ENCODE measurements around the gene GSTA3. TPM values are rescaled to one million over a fixed set of nuclear protein-coding genes. Genes with fewer than 3 reads are reported as not detected.

GSTA3 gene
- total RNA-seq, 1 donor, result not detected

DNA sequence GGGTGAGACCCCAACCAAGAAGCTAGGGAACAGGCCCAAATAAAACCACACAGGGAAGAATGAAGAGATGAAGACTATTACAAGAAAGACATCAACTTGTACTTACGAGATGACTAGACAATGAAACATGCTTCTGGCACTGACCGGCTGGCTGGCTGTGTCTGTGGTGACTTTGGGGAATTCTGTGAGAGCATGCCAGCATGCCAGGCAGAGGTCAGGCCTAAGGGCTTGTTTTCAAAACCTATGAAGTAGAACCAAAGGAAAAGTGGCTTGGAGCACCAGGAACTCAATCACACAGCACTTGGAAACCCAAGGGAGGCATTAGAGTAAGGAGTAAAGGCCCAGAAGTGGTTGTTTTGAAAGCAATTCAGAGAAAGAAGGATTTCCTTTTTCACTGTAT, 28.4 kb upstream of the GSTA3 start:
- no peak for DNase-seq (ENCODE audit: low read depth)
- no peak overlapping the region for H3K4me3 ChIP-seq (ENCODE audit: low read depth, low read length)
- TF ChIP-seq, protein P1, sequence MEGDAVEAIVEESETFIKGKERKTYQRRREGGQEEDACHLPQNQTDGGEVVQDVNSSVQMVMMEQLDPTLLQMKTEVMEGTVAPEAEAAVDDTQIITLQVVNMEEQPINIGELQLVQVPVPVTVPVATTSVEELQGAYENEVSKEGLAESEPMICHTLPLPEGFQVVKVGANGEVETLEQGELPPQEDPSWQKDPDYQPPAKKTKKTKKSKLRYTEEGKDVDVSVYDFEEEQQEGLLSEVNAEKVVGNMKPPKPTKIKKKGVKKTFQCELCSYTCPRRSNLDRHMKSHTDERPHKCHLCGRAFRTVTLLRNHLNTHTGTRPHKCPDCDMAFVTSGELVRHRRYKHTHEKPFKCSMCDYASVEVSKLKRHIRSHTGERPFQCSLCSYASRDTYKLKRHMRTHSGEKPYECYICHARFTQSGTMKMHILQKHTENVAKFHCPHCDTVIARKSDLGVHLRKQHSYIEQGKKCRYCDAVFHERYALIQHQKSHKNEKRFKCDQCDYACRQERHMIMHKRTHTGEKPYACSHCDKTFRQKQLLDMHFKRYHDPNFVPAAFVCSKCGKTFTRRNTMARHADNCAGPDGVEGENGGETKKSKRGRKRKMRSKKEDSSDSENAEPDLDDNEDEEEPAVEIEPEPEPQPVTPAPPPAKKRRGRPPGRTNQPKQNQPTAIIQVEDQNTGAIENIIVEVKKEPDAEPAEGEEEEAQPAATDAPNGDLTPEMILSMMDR (IDR thresholded peaks at IDR 0.05; ENCODE audit: insufficient read depth, low read depth, low read length), result no peak

DNA sequence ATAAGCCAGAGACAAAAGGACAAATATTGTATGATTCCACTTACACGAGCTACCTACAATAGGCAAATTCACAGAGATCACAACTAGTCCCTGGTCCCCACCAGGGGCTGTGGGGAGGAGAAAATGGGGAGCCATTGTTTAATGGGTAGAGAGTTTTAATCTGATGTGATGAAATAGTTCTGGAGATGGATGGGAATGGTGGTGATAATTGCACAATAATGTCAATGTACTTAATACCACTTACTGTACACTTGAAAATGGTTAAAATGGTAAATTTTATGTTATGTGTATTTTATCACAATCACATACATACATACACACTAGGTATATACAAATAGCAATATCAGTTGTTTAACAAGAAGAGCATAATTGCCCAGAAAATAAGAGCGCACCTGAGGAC, 24.3 kb upstream of the GSTA3 start:
- DNase-seq (ENCODE audit: low read depth), result no peak
- no peak overlapping the region for H3K4me3 ChIP-seq (ENCODE audit: low read depth, low read length)
- TF ChIP-seq, protein P1 (IDR thresholded peaks at IDR 0.05; ENCODE audit: insufficient read depth, low read depth, low read length), result no peak

DNA sequence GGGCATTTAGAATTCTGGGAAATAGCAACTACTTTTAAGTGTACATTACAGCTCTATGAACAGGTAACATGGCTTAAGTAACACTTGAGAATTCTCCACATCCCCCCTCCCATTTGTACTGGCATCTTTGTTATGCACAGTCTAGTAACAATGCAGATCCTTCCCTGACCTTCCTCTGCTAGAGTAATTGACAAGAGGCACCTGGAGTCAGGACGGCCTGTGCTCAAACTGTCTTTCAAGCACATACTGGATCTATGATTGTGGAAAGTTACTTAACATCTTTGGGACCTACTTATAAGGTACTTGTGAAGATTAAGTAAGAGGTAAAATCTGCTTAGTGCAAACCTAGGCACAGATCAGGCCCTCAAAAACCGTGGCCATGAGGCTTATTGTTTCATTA, 21.9 kb upstream of the GSTA3 start:
- TF ChIP-seq, protein P1 (IDR thresholded peaks at IDR 0.05; ENCODE audit: insufficient read depth, low read depth, low read length), result no peak
- no peak for DNase-seq (ENCODE audit: low read depth)
- H3K4me3 ChIP-seq (ENCODE audit: low read depth, low read length), result no peak overlapping the region

DNA sequence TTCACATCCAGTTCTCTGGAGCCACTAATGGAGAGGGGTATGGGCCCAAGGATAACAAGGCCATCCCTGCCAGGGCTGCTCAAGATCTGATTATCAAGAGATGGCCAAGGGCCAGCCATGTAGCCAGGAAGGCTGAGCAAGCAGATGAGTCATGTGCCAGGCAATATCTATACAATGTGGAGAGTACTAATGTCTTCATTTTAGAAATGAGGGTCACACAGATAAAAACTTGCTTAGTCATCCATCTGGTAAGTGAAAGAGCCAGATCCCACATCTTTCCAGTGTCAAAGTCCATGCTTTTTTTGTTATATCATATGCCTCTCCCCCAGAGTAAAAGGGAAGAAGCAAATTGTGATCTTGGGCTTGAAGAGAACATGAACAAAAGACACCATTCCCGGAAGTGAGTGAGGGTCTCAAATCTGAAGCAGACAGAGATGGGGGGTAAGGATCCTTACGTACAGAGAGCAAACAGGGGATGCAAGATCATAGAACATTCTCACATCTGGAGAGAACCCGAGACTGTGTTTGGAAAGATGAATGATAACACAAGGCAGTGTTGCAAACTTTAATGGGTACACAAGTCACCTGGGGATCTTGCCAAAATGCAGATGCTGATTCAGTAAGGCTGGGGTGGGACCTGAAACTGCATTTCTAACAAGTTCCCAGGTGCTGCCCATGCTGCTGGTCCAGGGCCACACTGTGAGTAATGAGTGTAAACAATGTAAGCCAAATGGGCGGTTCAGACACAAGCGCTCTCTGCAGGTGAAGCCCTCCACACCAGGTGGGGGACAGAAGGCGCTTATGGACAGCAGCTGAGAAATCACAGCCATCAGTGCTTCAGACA, 20.0 kb upstream of the GSTA3 start:
- TF ChIP-seq, protein P1 (IDR thresholded peaks at IDR 0.05; ENCODE audit: insufficient read depth, low read depth, low read length), result no peak
- peak; percentile 79 for DNase-seq (ENCODE audit: low read depth)
- H3K4me3 ChIP-seq (ENCODE audit: low read depth, low read length), result no peak overlapping the region

DNA sequence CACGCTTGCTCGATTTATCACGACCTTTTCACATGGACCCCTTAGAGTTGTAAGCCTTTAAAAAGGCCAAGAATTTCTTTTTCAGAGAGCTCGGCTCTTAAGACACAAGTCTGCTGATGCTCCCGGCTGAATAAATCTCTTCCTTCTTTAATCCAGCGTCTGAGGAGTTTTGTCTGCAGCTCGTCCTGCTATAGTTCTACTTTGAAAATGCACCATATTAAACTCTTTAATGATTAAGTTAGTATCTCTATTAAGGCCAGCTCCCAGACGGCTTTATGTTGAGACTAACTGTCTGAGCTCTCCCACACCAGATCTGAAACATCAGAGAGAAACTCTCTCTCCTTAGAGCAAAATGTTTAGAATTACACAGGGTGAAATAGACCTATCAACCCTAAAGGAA, 18.0 kb upstream of the GSTA3 start:
- DNase-seq (ENCODE audit: low read depth), result no peak
- TF ChIP-seq, protein P1 (IDR thresholded peaks at IDR 0.05; ENCODE audit: insufficient read depth, low read depth, low read length), result no peak
- H3K4me3 ChIP-seq (ENCODE audit: low read depth, low read length), result no peak overlapping the region

DNA sequence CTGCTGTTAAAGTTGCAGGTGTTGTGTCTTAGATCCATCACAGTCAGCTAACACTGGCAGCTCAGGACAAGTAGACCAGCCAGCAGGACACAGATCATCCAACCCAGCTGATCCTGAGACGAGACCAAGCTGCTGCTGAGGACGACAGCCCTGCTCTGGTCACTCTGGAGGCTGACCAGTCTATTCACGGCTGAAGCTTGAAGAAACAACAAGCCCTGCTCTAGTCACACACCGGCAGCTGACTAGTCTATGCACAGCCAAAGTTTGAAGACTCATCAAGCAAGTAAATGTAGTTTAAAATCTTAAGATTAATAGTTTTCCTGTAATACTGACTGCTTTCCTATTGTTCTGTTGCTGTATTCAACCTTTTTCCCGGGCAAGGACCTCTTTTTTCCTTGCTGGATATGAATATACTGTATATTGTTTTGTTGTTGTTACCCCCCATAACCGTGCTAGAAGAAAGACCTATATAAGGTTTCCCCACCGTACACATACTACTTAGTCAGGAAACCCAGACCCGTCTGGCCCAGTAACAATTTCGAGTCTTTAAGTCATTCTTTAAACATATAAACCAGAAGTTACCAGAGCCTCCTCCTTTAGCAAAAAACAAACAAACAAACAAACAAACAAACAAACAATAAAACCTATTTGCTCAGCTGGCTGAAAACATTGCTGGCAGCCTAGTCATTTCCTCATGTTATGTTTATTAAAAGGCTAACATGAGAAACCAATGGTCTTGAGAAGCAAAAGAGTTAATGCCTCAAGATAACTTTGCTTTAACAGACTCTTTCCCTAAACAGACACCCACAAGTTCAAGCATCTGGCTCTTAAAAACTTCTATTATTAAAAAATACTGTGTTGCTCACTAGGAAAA, 16.7 kb upstream of the GSTA3 start:
- TF ChIP-seq, protein P1 (IDR thresholded peaks at IDR 0.05; ENCODE audit: insufficient read depth, low read depth, low read length), result no peak
- peak; percentile 20 for DNase-seq (ENCODE audit: low read depth)
- H3K4me3 ChIP-seq (ENCODE audit: low read depth, low read length), result no peak overlapping the region
